Erythroblast (primary cell): ENCODE measurements around the gene ANXA8L1.
"Not testable (repeated sequence)": the region's sequence is repeated elsewhere in the genome, so short reads cannot be mapped to it uniquely, and the experiment has no call there.

ENCODE experiments used
- DNase-seq, 2 experiments: peaks; one replicate each; lab custom pipeline; 2025; lab: John Stamatoyannopoulos, UW
- GATA1 ChIP-seq: IDR thresholded peaks from 2 replicates; pipeline ENCODE4 v1.6.1; 2011; ENCODE audit warnings: low read depth, mild to moderate bottlenecking, control low read depth, low read length, moderate library complexity
- POLR2A ChIP-seq: IDR thresholded peaks from 2 replicates; pipeline ENCODE4 v1.6.1; 2011; ENCODE audit warnings: mild to moderate bottlenecking, low read length

The ANXA8L1 gene, protein sequence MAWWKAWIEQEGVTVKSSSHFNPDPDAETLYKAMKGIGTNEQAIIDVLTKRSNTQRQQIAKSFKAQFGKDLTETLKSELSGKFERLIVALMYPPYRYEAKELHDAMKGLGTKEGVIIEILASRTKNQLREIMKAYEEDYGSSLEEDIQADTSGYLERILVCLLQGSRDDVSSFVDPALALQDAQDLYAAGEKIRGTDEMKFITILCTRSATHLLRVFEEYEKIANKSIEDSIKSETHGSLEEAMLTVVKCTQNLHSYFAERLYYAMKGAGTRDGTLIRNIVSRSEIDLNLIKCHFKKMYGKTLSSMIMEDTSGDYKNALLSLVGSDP

GRCh38 chr10:46375406-46375805, at the start of gene ANXA8L1:
TSS of gene ANXA8L1 (plus strand) at chr10:46375776. CDS start at chr10:46375852, 76 bp downstream.
- not testable (repeated sequence) for DNase-seq

- DNase-seq, result no peak
- no peak for TF ChIP-seq POLR2A
- TF ChIP-seq GATA1, result no peak
Measured at GRCh38 chr10:46326066-46326465, 49.5 kb upstream of the ANXA8L1 start.

GRCh38 chr10:46326971-46327370, 48.6 kb upstream of the ANXA8L1 start:
- no peak for DNase-seq
- TF ChIP-seq GATA1, result no peak
- TF ChIP-seq POLR2A, result no peak

DNA sequence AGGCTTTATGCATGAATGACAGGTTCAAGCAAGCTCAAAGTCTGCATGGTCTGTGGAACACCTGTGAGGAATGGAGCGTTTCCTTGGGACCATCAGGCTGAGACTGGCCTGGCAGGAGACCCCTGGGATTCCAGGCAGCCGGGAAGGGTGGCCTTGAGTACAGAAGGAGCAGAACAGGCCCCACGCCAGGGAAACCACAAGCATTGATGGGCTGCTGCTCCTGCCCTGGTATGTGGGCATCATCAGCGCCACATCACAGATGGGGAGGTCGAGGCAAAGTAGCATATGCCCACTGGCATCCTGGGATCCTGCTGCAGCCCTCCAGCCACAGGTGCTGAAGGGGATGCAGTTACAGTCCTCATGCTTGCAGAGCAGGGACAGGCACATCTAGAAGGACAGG, 47.9 kb upstream of the ANXA8L1 start:
- no peak for DNase-seq
- no peak for TF ChIP-seq GATA1
- no peak for TF ChIP-seq POLR2A

DNA sequence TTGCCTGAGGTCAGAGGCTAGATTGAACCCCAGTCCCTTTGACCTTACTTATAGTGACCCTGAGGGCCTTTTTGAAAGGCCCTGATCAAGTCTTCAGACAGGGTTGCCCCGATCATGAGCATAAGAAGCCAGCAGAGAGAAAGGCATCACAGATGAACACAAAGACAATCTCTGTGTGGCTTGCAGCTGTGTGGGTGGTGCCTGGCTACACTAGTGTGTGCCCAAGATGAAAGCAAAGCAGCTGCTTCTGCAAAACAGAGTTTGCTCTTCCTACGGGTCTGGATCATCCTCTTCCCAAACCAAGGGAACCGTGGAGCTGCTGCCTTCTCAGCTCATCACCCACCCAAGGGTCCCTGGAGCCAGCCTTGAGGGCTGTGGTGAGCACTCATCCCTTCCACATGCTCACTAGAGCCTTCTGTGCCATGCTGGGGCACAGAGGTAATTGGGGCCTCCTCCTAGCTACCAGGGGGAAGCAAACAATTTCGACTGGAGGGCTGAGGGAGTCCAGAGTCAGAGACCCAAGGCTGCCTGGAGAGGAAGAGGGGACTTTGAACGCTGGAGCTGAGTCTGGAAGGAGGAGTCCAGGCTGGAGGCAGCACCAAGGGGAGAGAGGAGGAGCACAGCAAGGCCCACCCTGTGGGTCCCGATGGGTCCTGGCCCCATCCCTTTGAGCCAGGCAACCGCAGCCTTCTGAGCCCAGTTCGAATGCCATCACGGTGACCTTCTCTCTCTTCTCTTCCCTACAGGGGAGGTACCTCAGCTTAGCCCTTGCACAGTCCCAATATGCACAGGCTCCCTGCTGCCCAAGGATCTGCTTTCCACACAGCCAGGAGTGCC, 46.5 kb upstream of the ANXA8L1 start:
- no peak for DNase-seq
- TF ChIP-seq GATA1 (no peak), POLR2A (no peak)

DNA sequence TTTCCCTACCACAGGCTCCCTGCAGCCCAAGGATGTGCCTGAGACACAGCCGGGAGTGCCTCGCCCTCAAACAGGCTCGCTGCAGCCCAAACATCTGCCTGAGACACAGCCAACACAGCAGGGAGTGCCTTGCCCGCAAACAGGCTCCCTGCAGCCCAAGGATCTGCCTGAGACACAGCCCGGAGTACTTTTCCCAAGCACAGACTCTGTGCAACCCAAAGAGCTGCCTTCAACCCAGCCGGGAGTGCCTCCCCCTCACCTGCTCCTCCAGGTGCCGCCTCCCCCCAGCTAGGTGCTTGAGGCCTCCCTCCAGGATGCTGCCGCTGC, 45.9 kb upstream of the ANXA8L1 start:
- TF ChIP-seq GATA1 (no peak), POLR2A (no peak)
- no peak for DNase-seq

DNA sequence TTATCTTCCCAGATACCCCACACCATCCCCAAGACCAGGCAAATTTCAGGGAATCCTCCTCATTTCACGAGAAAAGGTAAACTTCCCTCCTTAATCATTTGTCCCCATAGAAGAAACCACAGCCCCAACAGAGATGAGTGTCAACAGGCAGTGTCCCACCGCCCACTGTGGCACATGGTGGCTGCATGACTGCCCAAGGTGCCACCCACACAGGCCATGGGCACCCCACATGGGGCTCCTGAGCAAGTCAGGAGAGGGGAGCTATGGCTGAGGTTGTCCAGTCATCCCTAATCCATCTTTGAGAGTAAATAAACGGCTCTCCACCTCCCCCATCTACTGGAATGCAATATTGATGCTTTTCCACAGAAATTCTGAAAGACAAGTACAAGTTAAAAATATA, 44.7 kb upstream of the ANXA8L1 start:
- no peak for TF ChIP-seq POLR2A
- no peak for TF ChIP-seq GATA1
- no peak for DNase-seq

- DNase-seq, result not testable (repeated sequence)
Measured at GRCh38 chr10:46365484-46365883, 10.1 kb upstream of the ANXA8L1 start.

- DNase-seq, result not testable (repeated sequence)
Measured at GRCh38 chr10:46367209-46367608, 8.4 kb upstream of the ANXA8L1 start.

GRCh38 chr10:46367666-46368240, 7.8 kb upstream of the ANXA8L1 start:
- DNase-seq, result not testable (repeated sequence)

DNA sequence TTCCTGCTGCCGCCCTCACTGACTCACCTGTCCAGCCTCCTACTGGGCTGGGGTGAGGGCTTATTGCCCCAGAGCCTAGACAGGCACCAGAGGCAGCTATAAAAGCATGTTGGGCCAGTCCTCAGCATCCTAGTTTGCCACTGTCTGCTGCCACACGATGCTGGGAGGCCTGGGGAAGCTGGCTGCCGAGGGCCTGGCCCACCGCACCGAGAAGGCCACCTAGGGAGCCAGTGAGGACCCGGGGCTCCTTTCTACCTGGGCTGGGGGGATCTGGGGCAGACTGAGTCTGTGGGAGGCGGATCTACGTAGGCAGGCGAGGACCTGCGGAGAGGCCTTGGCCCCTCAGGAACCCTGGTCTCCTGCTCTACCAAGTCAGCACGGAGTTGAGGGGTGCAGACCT, 6.6 kb upstream of the ANXA8L1 start:
- not testable (repeated sequence) for DNase-seq

DNA sequence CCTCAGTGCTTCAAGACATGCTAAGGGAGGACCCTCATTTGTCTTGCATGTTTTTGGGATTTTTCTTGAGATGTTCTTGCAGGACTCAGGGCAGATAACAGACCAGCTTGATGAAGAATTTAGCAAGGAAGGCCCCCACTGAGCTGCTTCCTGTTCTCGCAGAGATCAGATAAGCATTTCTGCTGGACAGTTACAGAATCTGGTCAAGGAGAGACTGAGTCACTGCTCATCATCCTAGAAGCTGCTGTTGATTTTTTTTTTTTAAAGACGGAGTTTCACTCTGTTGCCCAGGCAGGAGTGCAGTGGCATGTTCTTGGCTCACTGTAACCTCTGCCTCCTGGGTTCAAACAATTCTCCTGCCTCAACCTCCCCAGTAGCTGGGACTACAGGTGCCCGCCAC, 1.2 kb upstream of the ANXA8L1 start:
- DNase-seq, result not testable (repeated sequence)

DNA sequence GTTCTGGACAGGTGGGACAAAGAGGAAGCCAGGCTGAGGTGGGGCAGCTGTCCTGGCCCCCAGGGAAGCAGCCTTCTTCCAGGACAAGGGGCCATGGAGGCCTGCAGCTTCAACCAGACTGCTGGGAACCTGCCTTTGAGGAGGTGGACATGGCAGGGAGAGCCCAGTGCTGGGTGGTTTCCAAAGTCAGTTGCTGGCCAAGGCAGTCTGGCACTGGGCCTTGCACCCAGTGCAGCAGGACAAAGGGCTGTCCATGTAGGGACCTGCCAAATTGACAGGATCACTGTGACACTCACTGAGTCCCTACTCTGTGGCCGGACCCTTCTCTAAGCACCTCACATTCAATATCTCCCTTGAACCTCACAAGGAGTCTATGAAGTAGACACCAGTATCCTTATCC, 1.4 kb downstream of the ANXA8L1 start:
- not testable (repeated sequence) for DNase-seq

DNA sequence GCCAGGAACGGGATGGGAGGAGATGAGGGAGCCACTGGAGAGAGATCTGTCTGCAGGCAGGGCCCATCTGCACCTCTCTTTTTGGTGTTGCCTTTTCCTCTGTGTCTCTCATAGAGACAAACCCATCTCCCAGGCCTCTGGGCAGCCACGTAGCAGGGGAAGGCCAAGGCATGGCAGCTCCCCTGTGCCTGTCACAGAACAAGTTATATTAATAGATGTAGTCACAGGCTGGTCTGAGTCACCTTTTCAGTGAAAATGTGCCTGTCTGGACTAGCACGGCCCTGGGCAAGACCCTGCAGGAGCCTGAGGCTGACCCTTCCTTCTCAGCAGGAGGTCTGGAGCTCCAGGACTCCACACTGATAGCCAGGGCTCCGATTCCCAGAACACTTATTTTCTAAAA, 2.1 kb downstream of the ANXA8L1 start:
- not testable (repeated sequence) for DNase-seq

- not testable (repeated sequence) for DNase-seq
Measured at GRCh38 chr10:46378108-46378507, 2.5 kb downstream of the ANXA8L1 start.

- not testable (repeated sequence) for DNase-seq
Measured at GRCh38 chr10:46379233-46379848, 3.8 kb downstream of the ANXA8L1 start.

GRCh38 chr10:46385858-46386257, 10.3 kb downstream of the ANXA8L1 start:
- DNase-seq, result not testable (repeated sequence)

- DNase-seq, result not testable (repeated sequence)
Measured at GRCh38 chr10:46386694-46387093, 11.1 kb downstream of the ANXA8L1 start.

DNA sequence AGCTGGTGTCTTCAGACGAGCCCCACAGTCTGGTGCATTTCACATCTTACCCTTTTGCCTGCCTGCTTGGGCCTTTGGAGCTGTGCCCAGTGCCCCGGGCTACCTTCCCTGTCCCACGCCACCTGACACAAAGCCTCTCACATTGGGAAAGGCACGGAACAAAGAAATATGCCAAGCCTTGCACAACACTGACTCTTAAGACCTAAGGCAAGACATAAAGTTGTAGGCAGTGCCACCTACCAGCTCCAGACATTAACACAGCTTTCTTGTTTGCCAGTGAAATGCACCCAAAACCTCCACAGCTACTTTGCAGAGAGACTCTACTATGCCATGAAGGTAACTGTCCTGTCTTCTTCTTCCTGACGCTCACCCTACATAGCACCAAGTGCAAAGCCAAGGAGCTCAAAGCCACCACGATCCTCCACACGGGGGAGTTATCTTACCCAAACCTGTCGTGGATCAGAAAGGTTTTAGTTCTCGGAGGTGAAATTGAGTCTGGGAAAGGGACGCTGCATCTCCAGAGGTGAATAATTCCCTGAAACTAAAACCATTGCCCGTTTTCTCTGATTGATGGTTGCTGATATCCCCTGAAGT, 11.8 kb downstream of the ANXA8L1 start:
- DNase-seq, result not testable (repeated sequence)

DNA sequence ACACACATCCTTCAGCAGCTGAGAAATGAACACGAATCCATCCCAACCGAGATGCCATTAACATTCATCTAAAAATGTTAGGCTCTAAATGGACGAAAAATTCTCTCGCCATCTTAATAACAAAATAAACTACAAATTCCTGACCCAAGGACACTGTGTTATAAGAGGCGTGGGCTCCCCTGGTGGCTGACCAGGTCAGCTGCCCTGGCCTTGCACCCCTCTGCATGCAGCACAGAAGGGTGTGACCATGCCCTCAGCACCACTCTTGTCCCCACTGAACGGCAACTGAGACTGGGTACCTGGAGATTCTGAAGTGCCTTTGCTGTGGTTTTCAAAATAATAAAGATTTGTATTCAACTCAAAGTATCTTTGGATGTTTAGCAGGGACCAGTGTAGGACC, 15.8 kb downstream of the ANXA8L1 start:
- DNase-seq, result not testable (repeated sequence)
